Stimulated activated CD4-positive, alpha-beta T cell treated with anti-CD3 and anti-CD28 coated beads, Interleukin-1b, Interleukin-23, amount 100 ng/mL, for 1 hour (primary cell): ENCODE data around the gene PSMD13.

Experiments used
- DNase-seq, 2 donors: peaks; one replicate each; pipeline ENCODE4 v3.0.0-alpha.2; 2020; ENCODE audit warnings: low read depth in 2 of 2

The PSMD13 gene

DNA sequence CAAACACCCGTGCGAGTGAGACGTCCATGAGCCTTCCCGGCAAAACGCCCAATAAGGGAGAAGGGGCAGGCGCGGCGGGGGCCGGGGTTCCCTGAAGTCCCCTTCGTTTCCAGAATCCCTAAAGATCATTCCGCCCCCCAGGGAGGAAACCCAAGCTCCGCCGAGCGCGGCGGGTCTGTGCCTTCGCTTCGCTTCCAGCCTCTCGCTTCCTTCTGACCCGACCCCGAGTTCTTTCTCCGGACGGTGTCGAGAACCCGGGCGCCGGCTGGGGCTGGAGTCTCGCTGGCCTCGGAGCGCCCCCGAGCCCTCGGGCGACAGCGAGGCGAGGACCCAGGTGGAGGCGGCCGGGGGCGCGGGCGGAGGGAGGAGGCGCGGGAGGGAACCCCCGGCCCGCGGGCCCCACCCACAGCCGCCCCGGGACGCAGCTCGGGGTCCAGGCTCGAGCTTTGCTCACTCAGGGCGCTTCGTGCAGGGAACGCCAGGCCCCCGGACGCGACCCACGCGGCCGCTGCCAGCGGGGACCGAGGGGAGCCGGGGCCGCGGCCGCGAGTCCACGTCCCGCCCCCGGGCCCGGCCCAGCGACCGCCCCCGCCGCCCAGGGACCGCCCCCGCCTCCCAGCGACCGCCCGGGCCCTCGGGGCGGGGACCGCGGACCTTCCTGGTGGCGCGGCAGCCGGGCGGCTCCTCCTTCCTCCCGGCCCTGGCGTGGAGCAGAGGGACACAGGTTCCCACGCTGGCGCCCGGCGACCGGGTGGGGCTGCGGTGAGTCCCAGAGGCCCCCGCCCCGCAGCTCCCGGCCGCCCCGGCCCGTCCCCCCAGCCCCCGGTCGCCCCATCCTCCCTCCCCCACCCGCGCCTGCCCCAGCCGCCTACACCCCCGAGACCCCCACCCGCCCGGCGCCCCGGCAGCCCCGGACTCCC is 52.0 kb downstream of the PSMD13 start, which contains the start of gene PGGHG:
TSS of gene PGGHG (plus strand) at position 649 of the 920 bp plus-strand sequence. CDS start 691 bp downstream, outside the sequence.
- no peak for DNase-seq

DNA sequence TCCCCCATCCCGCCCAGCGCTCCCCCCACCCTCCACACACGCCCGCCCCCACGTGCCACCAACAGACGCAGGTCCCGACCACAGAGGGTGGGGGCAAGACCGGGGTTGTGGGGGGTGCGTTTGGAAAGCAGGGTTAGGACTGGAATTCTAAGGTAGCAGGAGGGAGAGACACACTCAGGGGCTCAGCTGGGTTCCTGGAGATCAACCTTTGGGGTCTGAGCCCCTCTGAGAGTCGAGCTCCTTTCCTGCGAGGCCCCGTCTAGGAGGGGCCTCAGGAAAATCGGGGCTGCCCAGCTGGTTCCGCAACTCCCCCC is 52.6 kb downstream of the PSMD13 start:
- DNase-seq = no peak

DNA sequence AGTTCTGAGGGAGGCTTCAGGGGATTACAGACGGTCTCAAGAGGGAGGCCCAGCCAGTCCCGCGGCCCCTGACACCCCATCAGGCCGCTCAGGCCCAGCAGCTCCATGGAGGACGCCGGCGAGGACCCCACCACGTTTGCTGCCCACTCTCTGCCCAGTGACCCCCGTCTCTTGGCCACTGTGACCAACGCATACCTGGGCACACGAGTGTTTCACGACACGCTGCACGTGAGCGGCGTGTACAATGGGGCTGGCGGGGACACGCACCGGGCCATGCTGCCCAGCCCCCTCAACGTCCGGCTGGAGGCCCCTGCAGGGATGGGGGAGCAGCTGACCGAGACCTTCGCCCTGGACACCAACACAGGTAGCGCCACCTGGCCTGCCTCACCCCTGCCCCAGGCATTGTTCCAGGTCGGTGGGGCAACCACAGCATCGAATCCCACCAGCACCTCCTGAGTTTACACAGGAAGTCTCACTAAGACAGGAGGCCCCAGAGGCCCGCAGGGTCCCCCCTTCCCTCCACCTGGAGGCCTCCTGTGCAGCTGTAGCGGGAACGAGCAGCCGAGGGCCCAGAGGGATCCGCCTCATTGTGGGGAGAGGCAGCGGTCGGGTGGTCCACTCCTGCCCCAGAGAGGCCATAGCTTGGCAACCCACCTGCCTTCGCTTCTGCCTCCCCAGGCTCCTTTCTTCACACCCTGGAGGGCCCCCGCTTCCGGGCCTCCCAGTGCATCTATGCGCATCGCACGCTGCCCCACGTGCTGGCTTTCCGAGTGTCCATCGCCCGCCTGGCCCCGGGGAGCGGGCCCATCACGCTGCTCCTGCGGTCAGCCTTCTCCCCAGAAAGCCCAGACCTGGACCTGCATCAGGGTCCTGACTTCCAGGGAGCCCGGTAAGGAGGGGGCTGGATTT is 53.2 kb downstream of the PSMD13 start:
- no peak for DNase-seq

DNA sequence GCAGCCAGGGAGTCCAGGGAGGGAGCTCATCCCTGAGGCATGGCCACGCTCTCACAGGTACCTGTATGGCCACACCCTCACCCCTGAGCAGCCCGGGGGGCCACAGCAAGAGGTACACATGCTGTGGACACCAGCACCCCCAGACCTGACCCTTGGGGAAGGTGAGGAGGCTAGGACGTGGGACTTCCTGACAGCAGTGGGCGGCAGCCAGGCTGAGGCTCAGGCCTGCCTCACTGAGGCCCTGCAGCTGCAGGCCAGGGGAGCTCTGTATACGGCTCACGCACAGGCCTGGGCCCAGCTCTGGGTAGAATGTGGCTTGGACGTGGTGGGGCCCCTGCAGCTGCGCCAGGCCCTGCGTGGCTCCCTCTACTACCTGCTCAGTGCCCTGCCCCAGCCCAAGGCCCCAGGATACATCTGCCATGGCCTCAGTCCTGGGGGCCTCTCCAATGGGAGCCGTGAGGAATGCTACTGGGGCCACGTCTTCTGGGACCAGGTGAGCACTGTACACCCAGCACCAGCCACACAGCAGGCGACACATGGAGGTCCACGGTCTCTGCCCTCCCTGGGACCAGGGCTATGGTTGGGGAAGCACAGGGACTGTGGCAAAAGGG is 54.0 kb downstream of the PSMD13 start:
- DNase-seq = no peak

DNA sequence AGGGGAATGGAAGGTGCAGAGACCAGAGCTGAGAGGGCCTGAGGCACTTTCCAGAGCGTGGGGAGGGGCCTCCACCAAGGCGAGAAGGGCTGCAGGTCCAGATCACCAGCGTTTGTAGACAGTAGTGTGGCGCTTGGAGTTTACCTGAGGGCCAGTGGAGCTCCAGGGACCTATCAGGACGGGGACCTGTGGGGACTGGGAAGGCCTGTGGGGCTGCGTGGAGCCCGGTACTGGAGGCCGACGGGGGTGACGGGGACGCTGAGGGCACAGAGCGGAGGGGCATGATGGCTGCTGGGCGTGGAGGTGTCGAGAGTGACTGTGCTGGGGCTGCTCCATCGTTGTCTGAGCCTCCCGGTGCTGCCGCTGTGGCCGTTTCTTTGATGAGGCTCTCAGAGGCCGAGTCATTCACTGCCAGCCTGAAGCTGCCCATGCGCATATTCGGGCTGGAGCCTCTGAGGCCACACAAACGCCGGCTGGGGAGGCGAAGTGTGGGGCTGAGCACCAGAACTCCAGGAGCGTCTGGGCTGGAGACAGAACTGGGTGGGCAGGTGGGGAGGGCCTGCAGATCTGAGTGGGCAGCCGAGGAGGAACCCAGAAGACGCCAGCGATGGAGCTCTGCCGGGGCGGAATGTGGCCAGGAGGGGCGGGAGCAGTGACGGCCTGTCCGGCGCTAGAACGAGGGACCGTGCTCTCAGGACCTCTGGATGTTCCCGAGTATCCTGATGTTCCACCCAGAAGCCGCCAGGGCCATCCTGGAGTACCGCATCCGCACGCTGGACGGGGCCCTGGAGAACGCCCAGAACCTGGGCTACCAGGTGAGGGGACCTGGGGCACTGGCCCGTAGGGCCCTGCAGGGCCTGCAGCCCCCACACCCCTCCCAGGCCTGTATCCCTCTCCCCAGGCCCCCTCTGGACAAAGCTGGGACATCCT is 54.8 kb downstream of the PSMD13 start:
- no peak for DNase-seq

DNA sequence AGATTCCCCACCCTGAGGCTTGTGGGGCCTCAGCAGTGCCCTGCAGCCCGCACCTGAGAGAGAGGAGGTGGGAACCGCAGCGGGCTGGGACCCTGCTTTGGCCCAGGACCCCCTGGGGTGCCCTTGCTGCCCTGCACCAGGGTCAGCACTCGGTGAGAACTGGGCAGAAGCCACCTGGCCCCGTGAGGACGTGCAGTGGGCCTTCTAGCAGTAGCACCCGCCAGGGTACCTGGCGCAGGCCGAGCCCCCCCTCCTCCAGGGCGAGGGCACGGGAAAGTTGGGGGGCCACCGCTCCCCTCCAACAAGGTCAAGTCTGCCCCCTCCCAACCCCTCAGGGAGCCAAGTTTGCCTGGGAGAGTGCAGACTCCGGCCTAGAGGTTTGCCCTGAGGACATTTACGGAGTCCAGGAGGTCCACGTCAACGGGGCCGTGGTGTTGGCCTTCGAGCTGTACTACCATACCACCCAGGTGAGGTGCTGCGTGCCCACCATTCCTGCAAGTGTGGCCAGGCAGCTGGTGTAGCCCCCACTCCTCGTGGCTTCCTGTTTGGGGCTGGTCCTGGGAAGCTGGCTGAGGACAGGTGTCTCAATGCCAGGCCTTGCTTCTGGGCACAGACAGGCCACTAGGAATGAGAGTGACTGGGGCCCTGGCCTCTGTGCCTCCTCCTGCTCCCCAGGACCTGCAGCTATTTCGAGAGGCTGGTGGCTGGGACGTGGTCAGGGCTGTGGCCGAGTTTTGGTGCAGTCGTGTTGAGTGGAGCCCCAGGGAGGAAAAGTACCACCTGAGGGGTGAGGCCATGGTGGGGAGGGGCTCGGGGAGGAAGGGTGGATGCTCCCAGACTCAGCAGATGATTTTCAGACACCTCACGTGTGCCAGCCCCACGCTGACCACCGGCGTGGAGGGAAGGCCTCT is 55.7 kb downstream of the PSMD13 start:
- DNase-seq = no peak

DNA sequence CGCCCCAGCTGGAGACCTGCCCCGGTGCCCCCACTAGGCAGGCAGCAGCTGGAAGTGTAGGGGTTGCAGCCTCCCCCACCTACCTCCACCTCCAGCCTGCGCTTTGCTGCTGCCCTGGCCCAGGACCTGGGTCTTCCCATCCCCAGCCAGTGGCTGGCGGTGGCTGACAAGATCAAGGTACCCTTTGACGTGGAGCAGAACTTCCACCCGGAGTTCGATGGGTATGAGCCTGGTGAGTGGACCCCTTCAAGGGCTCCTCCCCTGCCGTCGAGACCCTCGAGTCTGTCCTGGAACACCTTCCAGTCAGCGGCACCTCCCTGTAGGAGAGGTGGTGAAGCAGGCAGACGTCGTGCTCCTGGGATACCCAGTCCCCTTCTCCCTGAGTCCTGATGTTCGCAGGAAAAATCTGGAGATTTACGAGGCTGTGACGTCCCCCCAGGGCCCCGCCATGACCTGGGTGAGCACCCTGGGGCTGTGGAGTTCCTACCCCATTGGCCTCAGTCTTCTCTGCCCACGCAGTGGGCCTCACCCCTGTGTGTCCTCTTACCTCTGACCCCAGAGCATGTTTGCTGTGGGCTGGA is 56.6 kb downstream of the PSMD13 start:
- DNase-seq = no peak

DNA sequence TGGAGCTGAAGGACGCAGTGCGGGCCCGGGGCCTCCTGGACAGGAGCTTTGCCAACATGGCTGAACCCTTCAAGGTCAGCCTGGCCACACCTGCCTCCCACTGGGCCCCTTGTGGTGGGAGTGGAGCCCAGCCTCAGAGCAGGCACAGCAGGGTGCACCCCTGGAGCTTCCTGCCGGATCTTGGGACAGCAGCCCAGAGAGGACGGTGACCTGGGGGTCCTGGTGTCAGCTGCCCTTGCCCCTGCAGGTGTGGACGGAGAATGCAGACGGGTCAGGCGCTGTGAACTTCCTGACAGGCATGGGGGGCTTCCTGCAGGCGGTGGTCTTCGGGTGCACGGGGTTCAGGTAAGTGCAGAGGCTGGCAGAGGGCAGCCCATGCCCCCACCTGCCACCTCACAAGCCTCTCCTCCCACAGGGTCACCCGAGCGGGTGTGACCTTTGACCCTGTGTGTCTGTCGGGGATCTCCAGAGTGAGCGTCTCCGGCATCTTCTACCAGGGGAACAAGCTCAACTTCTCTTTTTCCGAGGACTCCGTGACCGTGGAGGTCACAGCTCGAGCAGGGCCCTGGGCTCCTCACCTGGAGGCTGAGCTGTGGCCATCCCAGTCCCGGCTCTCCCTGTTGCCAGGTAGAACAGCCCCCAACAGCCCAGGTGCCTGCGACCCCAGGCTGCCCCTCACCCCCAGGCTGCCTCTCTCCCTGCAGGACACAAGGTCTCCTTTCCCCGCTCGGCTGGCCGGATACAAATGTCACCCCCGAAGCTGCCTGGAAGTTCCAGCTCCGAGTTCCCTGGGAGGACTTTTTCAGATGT is 57.3 kb downstream of the PSMD13 start:
- no peak for DNase-seq

DNA sequence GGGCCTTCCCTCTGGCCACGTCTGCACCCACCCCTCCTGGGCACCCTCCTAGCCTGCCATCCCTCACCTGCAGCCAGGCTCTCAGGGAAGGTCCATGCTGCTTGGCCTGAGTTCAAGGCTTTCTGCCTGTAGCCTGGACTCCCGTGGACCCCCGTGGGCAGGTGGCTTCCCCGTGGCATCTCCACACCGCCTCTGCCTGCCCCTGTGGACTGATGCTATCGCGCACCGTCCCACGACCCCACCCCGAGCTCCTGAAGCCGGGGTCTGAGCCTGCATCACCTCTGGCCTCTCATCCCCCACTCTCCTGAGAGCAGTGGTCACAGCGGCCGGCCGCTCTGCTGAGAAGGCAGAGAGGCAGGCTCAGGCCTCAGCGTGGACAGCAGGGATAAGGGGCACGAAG is 58.0 kb downstream of the PSMD13 start:
- no peak for DNase-seq

DNA sequence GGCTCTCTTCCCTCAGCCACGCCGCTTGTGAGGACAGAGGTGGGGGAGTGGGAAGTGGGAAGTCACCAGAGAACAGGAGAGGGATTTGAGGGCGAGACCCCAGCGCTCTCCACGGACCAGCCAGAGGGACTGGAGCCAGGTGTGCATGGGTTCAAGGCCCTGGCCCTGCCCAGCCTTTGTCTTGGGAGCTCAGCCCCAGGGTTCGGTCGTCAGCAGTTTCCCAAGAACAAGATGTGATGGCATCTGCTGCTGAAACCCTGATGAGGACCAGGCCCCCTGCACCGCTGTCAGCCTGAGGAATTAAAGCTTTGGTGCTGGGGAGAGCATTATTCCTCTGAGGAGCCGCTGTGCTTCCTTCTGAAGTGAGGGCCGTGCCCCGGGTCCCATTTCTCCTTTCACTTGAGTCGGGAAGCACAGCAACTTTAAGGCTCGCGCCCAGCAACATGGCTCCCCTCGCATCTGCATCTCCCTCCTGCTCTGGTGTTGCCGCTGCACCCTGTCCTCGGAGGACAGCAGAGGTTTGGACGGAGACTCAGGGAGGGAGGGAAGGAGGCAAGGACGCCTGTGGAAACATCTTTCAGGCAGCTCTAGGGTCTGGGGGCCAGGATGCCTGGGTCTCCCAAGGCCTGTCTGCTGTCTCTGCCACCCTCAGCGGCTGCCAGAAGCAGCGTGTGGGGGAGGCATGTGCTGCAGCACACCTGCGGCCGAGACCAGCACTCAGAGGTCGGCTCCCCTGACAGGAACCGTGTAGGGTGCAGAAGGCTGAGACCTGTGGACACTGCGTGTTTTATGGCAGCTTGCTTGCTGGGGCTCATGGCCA is 58.8 kb downstream of the PSMD13 start:
- DNase-seq = no peak

DNA sequence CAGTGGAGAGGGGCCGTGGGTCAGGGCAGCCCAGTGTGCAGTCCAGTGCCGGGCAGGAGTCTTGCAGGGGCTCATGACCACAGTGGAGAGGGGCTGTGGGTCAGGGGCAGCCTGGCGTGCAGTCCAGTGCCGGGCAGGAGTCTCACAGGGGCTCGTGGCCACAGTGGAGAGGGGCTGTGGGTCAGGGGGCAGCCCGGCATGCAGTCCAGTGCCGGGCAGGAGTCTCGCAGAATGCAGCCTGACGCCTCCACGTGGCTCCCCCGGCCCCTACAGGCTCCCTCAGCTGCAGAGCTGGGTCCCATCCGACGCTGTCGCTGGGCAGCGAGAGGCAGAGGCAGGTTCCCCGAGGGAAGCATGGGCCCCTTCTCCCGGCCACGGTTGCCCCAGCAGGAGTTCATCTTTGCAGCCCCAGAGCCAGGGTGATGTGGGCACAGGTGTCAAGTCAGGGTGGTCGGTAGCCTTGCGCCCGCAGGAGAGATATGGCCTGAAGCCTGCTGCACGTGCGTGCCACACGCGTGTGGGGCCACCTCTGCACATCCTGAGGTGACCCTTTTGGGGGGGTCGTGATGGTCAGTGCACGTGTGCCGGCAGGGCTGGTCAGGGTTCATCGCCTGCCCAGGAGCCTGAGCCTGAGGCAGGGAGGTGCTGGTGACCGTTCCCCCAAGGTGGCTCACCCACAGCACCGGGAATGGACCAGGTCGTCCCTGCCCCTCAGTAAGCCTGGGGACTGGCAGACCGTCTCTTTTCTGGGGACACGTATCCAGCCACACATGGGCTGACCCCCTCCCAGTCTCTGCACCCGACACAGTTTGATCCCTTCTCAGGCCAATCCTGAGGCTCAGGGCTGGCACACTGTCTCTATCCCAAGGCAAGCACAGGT is 59.6 kb downstream of the PSMD13 start:
- DNase-seq = no peak

DNA sequence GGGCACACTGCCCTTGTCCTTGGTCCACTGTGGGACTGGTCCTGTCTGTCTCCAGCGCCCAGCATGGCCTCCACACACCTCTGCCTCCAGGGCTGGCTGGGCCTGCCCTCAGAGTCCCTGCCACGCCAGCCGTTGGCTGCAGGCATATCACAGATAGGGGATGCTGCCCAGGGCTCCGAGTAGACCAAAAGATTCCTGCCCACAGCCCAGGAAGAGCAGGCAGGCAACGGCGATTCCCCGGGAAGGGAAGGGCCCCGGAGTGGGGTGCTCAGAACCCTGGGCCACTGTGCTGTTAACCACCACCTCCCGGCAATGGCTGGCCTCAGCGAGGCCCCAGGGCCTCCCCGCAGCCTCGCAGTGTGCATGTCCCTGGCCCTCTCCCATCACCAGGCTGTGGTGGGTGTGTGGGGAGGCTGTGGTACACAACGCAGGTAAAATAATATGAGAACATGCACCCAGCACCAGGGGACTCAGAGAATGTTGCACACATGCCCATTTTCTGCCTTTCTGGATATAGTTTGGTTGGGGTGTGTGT is 60.3 kb downstream of the PSMD13 start:
- DNase-seq = no peak

DNA sequence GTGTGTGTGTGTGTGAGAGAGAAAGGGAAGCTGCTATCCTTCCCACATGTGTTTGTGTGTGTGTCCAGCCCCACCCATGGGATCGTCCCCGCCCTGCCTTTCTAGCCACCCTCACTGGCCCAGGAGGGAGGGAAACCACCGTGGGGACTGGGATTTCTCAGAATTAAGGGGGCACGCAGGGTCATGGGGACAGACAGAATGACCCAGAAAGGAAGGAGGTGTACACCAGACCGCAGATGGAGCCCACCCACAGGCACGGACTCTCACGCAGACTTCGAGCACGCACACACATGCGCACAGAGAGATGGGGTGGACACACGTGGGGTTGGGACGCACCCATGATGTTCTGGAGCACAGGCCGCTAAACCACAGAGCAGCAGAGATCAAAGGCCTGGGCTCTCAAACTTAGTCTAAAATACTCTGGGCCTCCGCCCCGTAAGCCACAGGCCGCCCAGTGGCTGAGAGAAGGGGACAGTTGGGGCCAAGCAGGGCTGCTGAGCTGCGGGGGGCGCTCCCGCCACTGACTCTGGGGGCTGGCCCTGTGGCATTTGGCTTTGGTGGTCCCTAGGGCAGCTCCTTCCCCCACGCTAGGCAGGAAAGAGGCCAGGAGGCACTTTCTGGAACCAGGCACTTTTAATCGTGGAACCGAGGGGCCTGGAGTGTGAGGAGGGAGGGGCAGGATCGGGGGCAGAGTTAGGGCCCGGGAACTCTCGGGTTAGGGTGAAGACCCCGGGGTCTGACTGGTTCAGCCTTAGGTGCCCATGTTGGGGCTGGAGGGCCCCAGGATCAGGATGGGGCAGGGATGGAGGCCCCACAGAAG is 61.0 kb downstream of the PSMD13 start:
- DNase-seq = no peak

DNA sequence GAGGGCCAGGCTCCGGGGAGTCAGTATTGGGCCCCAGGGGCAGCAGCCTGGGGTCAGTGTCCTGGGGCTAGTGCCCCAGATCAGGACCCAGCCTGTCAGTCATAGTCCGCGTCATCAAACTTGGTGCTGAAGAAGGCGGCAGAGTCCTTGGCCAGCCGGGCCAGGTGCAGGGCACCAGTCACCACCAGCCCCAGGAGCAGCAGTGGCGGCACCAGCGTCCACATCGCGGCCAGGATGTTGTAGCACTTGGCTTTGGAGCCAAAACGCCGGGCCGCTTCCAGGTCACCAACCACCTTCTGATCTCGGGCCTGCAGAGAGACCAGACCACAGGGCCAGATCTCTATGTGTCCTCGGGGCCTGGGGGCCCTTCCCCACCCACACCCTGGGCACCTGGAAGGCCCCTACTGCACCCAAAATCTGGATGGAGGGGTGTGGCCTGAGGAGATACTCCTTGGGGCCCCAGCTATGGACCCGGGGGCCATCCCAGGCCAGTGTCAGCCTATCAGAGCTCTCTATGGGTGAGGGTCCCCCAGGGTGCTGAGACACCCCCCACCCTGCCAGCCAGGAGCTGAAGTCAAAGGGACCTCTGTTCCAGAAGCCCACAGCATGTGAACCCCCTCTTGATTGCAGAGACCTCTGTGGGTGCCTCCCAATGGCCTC is 61.8 kb downstream of the PSMD13 start:
- DNase-seq = no peak
